Mesendoderm (in vitro differentiated cells): Measurements from ENCODE around the gene LRRC8A.

Experiments
- DNase-seq: peaks from one replicate; pipeline ENCODE4 v3.0.0; 2013
- H2AK5ac ChIP-seq: 2 replicates; pipeline ENCODE4 v1.6.1; 2013; ENCODE audit warnings: low read length, inconsistent platforms
- H2BK120ac ChIP-seq: 2 replicates; pipeline ENCODE4 v1.6.1; 2013; ENCODE audit warnings: low read depth, mild to moderate bottlenecking, low read length, moderate library complexity, mixed read lengths
- H2BK15ac ChIP-seq: replicated peaks from 2 replicates; pipeline ENCODE4 v1.6.1; 2013; ENCODE audit warnings: low read depth, mild to moderate bottlenecking, moderate library complexity
- H2BK5ac ChIP-seq: 2 replicates; pipeline ENCODE4 v1.6.1; 2013; ENCODE audit warnings: low read length, inconsistent platforms
- H3K18ac ChIP-seq: 2 replicates; pipeline ENCODE4 v1.6.1; 2013; ENCODE audit warnings: mild to moderate bottlenecking, low read length, mixed read lengths
- H3K23ac ChIP-seq: one replicate; pipeline ENCODE4 v1.6.1; 2013; ENCODE audit warnings: low read length
- H3K27ac ChIP-seq: 2 replicates; pipeline ENCODE4 v1.5.1; 2013; ENCODE audit warnings: low read depth, mild to moderate bottlenecking, inconsistent platforms, low read length, moderate library complexity
- H3K27me3 ChIP-seq: 2 replicates; pipeline ENCODE4 v1.6.1; 2013; ENCODE audit warnings: low read length, control low read depth, mild to moderate bottlenecking, inconsistent platforms; ENCODE audit not compliant: insufficient read depth, poor library complexity
- H3K36me3 ChIP-seq: 2 replicates; pipeline ENCODE4 v1.6.1; 2013; ENCODE audit warnings: low read length, inconsistent platforms; ENCODE audit not compliant: control insufficient read depth, insufficient read depth
- H3K4ac ChIP-seq: one replicate; pipeline ENCODE4 v1.6.1; 2013; ENCODE audit warnings: low read depth, mild to moderate bottlenecking, low read length, moderate library complexity
- H3K4me1 ChIP-seq: 2 replicates; pipeline ENCODE4 v1.6.1; 2013; ENCODE audit warnings: low read depth, low read length, inconsistent platforms; ENCODE audit not compliant: control insufficient read depth
- H3K4me2 ChIP-seq: 2 replicates; pipeline ENCODE4 v1.6.1; 2013; ENCODE audit warnings: low read length
- H3K4me3 ChIP-seq: 2 replicates; pipeline ENCODE4 v1.5.1; 2013; ENCODE audit warnings: mild to moderate bottlenecking, low read length
- H3K56ac ChIP-seq: one replicate; pipeline ENCODE4 v1.6.1; 2013; ENCODE audit warnings: low read length
- H3K79me1 ChIP-seq: 2 replicates; pipeline ENCODE4 v1.6.1; 2013; ENCODE audit warnings: low read length, inconsistent platforms
- H3K79me2 ChIP-seq: 2 replicates; pipeline ENCODE4 v1.6.1; 2013; ENCODE audit warnings: mild to moderate bottlenecking, low read length; ENCODE audit not compliant: control insufficient read depth, insufficient read depth
- H3K9ac ChIP-seq: 2 replicates; pipeline ENCODE4 v1.6.1; 2013; ENCODE audit warnings: low read length, inconsistent platforms
- H4K5ac ChIP-seq: one replicate; pipeline ENCODE4 v1.6.1; 2013; ENCODE audit warnings: low read length
- H4K8ac ChIP-seq: one replicate; pipeline ENCODE4 v1.6.1; 2013; ENCODE audit warnings: low read depth, mild to moderate bottlenecking, control low read depth, low read length, moderate library complexity
- WGBS: extraction: QIAGEN DNeasy Blood & Tissue Kit; methylation state at CpG from one replicate; pipeline ENCODE4 v1.1.7; 2013; ENCODE audit warnings: low lambda C conversion rate, missing lambda C conversion rate; ENCODE audit not compliant: insufficient coverage; ENCODE audit errors: extremely low coverage; 5-methylcytosine and 5-hydroxymethylcytosine counted together

The LRRC8A gene

DNA sequence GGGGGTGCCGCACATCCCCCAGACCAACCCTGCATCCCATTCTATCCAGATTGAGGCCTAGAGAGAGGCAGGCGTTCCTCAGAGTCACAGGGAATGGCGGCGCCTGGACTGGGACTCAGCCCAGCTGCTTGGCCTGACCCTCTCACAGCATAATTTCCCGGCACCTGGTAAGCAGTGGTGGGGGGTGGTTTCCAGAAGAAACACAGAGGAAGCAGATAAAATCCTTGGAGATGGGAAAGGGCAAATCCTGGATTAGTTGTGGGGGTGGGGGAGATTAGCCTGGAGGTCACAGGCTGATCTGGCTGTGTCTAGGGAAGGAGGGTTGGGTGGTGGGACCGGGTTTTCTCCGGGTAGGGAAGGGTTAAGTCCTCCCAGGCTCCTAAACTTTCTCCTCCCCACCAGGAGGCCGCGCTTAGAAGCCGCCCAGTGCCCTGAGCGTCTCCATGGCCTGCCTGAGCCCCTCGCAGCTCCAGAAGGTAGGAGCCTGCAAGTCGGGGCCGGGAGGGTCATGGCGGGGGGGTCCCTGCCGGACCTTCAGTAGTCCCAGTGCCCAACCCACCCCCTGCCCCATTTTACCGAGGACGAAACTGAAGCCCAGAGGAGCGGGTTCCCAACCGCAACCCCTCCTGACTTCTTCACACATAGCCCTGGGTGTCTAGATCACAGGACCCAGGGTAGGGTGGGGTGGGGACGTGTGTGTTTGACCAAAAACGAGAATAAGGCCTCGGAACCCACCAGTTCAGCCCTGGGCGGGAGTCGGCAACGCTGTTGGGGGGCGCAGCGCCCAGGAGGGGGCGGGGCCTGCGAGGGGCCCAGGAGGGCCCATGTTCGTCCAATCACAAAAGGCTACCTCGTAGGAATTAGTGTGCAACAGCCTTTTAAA lies 40.2 kb downstream of the LRRC8A start:
- peak overlapping the region; percentile 81 for H3K27ac ChIP-seq
- DNase-seq = peak; percentile 92

DNA sequence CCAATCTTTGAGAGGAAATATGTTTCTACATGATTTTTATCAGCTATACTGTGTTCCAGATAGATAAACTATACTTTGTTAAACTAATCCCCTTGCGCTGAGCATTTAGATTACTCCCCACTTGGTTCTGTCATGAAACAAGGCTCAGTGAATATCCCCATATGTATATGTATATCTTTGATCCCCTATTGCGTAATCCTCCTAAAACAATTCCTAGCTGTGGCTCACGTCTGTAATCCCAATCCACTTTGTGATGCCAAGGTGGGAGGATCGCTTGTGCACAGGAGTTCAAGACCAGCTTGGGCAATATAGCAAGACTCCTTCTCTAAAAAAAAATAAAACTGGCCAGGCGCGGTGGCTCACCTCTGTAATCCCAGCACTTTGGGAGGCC lies 41.6 kb downstream of the LRRC8A start:
- H3K56ac ChIP-seq = no peak overlapping the region
- H3K4ac ChIP-seq = no peak overlapping the region
- no peak overlapping the region for H2BK120ac ChIP-seq
- H4K8ac ChIP-seq = no peak overlapping the region
- no peaks in the 10 kb centered on the region for H3K79me1 ChIP-seq
- H3K79me2 ChIP-seq = no peaks in the 10 kb centered on the region
- H3K27me3 ChIP-seq = no peaks in the 10 kb centered on the region
- no peak overlapping the region for H2BK15ac ChIP-seq
- H2AK5ac ChIP-seq = no peak overlapping the region
- no peak overlapping the region for H3K18ac ChIP-seq
- H3K9ac ChIP-seq = no peak overlapping the region
- H3K4me2 ChIP-seq = no peak overlapping the region
- WGBS = no CpG with 5 or more reads among the region's 6 CpGs
- no peak overlapping the region for H2BK5ac ChIP-seq
- no peak overlapping the region for H4K5ac ChIP-seq
- no peak overlapping the region for H3K4me3 ChIP-seq
- no peaks in the 10 kb centered on the region for H3K36me3 ChIP-seq
- peaks cover 4% of the 10 kb centered on the region for H3K4me1 ChIP-seq
- no peak overlapping the region for H3K23ac ChIP-seq
- H3K27ac ChIP-seq = no peak overlapping the region
- DNase-seq = no peak

More for the DNA sequence above, 40.2 kb downstream of the LRRC8A start:
- Histone ChIP-seq H3K79me2 (no peaks in the 10 kb centered on the region), H3K23ac (no peak overlapping the region), H3K4me1 (peaks cover 4% of the 10 kb centered on the region), H4K8ac (no peak overlapping the region), H3K4me3 (peak overlapping the region; percentile 72), H2BK5ac (peak overlapping the region; percentile 73), H2BK15ac (no peak overlapping the region), H3K4ac (peak overlapping the region; percentile 22), H3K36me3 (no peaks in the 10 kb centered on the region), H3K79me1 (no peaks in the 10 kb centered on the region), H4K5ac (no peak overlapping the region), H3K4me2 (peak overlapping the region; percentile 80), H2AK5ac (peak overlapping the region; percentile 10), H2BK120ac (no peak overlapping the region), H3K27me3 (no peaks in the 10 kb centered on the region), H3K9ac (peak overlapping the region; percentile 85), H3K18ac (peak overlapping the region; percentile 96), H3K56ac (peak overlapping the region; percentile 91)
- no CpG with 5 or more reads among the region's 32 CpGs for WGBS

DNA sequence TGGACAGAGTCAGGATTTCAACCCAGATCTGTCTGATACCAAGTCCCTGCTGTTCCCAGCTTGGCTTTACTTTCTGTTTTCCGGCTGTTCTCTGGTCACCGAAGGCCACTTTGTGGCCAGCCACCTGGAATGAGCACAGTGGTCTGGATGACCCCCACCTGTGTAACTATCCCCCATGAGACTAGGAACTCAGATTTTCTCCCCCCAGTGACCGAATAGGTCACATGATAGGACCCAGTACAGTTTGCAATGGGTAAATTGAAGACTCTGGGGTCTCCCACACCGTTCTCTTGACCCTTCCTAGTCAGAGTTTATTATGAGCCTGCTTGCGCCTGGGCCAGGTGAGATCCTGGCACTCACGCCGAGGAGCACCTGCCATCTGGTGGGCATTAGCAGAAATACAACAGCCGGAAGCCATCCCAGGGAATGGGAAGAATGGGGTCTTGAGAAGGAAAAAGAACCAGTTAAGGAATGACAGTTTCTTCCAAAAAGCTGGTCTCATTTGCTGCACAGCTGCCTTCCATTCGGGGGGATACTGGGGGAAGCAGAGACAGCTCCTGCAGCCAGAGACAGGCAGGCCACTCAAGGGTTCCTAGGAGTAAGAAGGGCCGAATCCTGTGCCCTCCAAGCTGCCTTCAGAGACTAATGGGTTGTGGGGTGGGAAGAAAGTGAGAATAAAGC lies 45.9 kb downstream of the LRRC8A start:
- DNase-seq = peak; percentile 80
- Histone ChIP-seq H2AK5ac (no peak overlapping the region), H3K4ac (no peak overlapping the region), H3K79me1 (no peaks in the 10 kb centered on the region), H2BK15ac (no peak overlapping the region), H3K18ac (no peak overlapping the region), H2BK5ac (no peak overlapping the region), H3K4me3 (no peak overlapping the region), H3K79me2 (no peaks in the 10 kb centered on the region), H4K5ac (no peak overlapping the region), H3K56ac (peak overlapping the region; percentile 75), H4K8ac (no peak overlapping the region), H2BK120ac (no peak overlapping the region), H3K4me2 (no peak overlapping the region), H3K9ac (no peak overlapping the region), H3K27ac (no peak overlapping the region), H3K4me1 (no peaks in the 10 kb centered on the region), H3K27me3 (no peaks in the 10 kb centered on the region), H3K23ac (no peak overlapping the region), H3K36me3 (no peaks in the 10 kb centered on the region)
- WGBS = no CpG with 5 or more reads among the region's 10 CpGs

DNA sequence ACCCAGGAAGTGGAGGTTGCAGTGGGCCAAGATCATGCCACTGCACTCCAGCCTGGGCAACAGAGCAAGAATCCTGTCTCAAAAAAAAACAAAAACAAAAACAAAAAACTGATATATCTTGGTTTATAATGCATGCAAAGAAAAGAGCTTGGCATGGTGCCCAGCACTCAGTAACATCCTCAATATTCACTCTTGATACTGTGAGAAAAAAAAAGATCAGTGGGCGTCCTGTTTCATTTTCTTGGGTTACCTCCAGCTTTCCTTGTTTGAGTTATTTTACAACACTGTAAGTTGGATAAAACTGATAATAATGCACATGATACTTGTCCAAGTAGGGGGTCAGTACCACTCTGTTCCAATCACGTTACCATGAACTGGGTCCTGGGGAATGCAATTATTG lies 46.7 kb downstream of the LRRC8A start:
- Histone ChIP-seq H2BK5ac (no peak overlapping the region), H2BK120ac (no peak overlapping the region), H3K23ac (no peak overlapping the region), H2AK5ac (no peak overlapping the region), H3K4me1 (no peaks in the 10 kb centered on the region), H3K36me3 (no peaks in the 10 kb centered on the region), H3K27me3 (no peaks in the 10 kb centered on the region), H3K27ac (no peak overlapping the region), H3K9ac (no peak overlapping the region), H4K8ac (no peak overlapping the region), H3K79me1 (no peaks in the 10 kb centered on the region), H3K56ac (no peak overlapping the region), H2BK15ac (no peak overlapping the region), H3K79me2 (no peaks in the 10 kb centered on the region), H3K4ac (no peak overlapping the region), H3K18ac (no peak overlapping the region), H3K4me2 (no peak overlapping the region), H3K4me3 (no peak overlapping the region), H4K5ac (no peak overlapping the region)
- DNase-seq = no peak
- no CpG with 5 or more reads among the region's 2 CpGs for WGBS

DNA sequence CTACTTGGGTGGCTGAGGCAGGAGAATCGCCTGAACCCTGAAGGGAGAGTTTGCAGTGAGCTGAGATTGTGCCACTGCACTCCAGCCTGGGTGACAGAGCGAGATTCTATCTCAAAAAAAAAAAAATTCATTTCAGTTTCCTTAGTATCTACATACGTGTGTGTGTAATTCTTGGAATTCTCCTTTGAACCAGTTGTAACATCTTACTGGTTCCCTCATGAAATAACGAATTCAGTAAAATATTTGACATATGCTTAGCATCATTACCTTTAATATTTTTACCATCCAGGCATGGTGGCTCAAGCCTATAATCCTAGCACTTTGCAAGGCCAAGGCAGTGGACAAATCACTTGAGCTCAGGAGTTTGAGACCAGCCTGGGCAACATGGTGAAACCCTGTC lies 47.6 kb downstream of the LRRC8A start:
- H2BK15ac ChIP-seq = no peak overlapping the region
- H3K27ac ChIP-seq = no peak overlapping the region
- no peak overlapping the region for H3K4ac ChIP-seq
- H3K4me1 ChIP-seq = no peaks in the 10 kb centered on the region
- no peak overlapping the region for H2BK5ac ChIP-seq
- no peak overlapping the region for H3K18ac ChIP-seq
- H3K4me3 ChIP-seq = no peak overlapping the region
- no peaks in the 10 kb centered on the region for H3K36me3 ChIP-seq
- H3K27me3 ChIP-seq = no peaks in the 10 kb centered on the region
- no peak overlapping the region for H4K8ac ChIP-seq
- no CpG with 5 or more reads among the region's 4 CpGs for WGBS
- DNase-seq = no peak
- no peaks in the 10 kb centered on the region for H3K79me2 ChIP-seq
- no peak overlapping the region for H3K9ac ChIP-seq
- no peak overlapping the region for H3K56ac ChIP-seq
- H3K4me2 ChIP-seq = no peak overlapping the region
- no peak overlapping the region for H3K23ac ChIP-seq
- H2AK5ac ChIP-seq = no peak overlapping the region
- H2BK120ac ChIP-seq = no peak overlapping the region
- no peaks in the 10 kb centered on the region for H3K79me1 ChIP-seq
- no peak overlapping the region for H4K5ac ChIP-seq
